ENCODE measurements around the gene HPSE2. TPM values are rescaled to one million over a fixed set of nuclear protein-coding genes. Genes with fewer than 3 reads are reported as not detected.

Gene HPSE2
- total RNA-seq, 1 experiment from 2014 or later, result not detected

GRCh38 chr10:98486421-98486820 is 749.2 kb downstream of the HPSE2 start:
- Mint-ChIP-seq H3K9me3 (ENCODE audit: unreplicated experiment) (peaks cover 9% of the 10 kb centered on the region), H3K4me1 (ENCODE audit: low read depth, unreplicated experiment) (no peaks in the 10 kb centered on the region), H3K36me3 (ENCODE audit: insufficient read depth, unreplicated experiment) (no peaks in the 10 kb centered on the region), H3K27ac (ENCODE audit: unreplicated experiment) (no peak overlapping the region), H3K27me3 (ENCODE audit: insufficient read depth, unreplicated experiment) (peaks cover 7% of the 10 kb centered on the region), H3K4me3 (ENCODE audit: unreplicated experiment) (no peak overlapping the region)
- H3K27me3 ChIP-seq (replicated peaks; ENCODE audit: control insufficient read depth, insufficient read depth, low read length), result no peaks in the 10 kb centered on the region
- no peaks in the 10 kb centered on the region; the same call in 1 of the 2 replicates for H3K9me3 ChIP-seq
- no peak overlapping the region for H3K4me3 ChIP-seq (ENCODE audit: low read depth, low read length)
- no peak for DNase-seq
- intact Hi-C loops (cut with micrococcal nuclease; ENCODE audit: unreplicated experiment), result no loop called here
- H3K36me3 ChIP-seq (ENCODE audit: control insufficient read depth, insufficient read depth, low read length), result no peaks in the 10 kb centered on the region
- no TSS peak for BruUV-seq (replicated peaks)
- no peaks in the 10 kb centered on the region for H3K4me1 ChIP-seq
- POLR2A ChIA-PET, result no interaction called here
- CTCF ChIA-PET, result no interaction called here
- no peak for TF ChIP-seq CTCF (IDR thresholded peaks at IDR 0.05; ENCODE audit: insufficient read depth in 1 of 2, low read depth in 1 of 2, low read length in 1 of 2, severe bottlenecking in 1 of 2, unreplicated experiment in 1 of 2)

- ChIA-PET POLR2A (no interaction called here), CTCF (interaction anchor here (0.7 kb wide), 1 partner anchor 19 kb away, joined by 3 read pairs; no protein-coding TSS in a partner anchor)
- BruUV-seq (replicated peaks), result no TSS peak
- Histone ChIP-seq H3K4me3 (ENCODE audit: low read depth, low read length) (no peak overlapping the region), H3K9me3 (no peaks in the 10 kb centered on the region; the same call in 1 of the 2 replicates), H3K4me1 (no peaks in the 10 kb centered on the region), H3K36me3 (ENCODE audit: control insufficient read depth, insufficient read depth, low read length) (no peaks in the 10 kb centered on the region), H3K27me3 (replicated peaks; ENCODE audit: control insufficient read depth, insufficient read depth, low read length) (no peaks in the 10 kb centered on the region)
- Mint-ChIP-seq H3K4me3 (ENCODE audit: unreplicated experiment) (no peak overlapping the region), H3K4me1 (ENCODE audit: low read depth, unreplicated experiment) (no peaks in the 10 kb centered on the region), H3K27me3 (ENCODE audit: insufficient read depth, unreplicated experiment) (peaks cover 7% of the 10 kb centered on the region), H3K27ac (ENCODE audit: unreplicated experiment) (no peak overlapping the region), H3K9me3 (ENCODE audit: unreplicated experiment) (peaks cover 9% of the 10 kb centered on the region), H3K36me3 (ENCODE audit: insufficient read depth, unreplicated experiment) (no peaks in the 10 kb centered on the region)
- no peak for DNase-seq
- TF ChIP-seq CTCF (IDR thresholded peaks at IDR 0.05; ENCODE audit: insufficient read depth in 1 of 2, low read depth in 1 of 2, low read length in 1 of 2, severe bottlenecking in 1 of 2, unreplicated experiment in 1 of 2), result no peak
- intact Hi-C loops (cut with micrococcal nuclease; ENCODE audit: unreplicated experiment), result no loop called here
Measured at GRCh38 chr10:98485959-98486358, 749.7 kb downstream of the HPSE2 start.

GRCh38 chr10:98483658-98484057 is 752.0 kb downstream of the HPSE2 start:
- Mint-ChIP-seq H3K4me1 (ENCODE audit: low read depth, unreplicated experiment) (no peaks in the 10 kb centered on the region), H3K27ac (ENCODE audit: unreplicated experiment) (no peak overlapping the region), H3K9me3 (ENCODE audit: unreplicated experiment) (peaks cover 9% of the 10 kb centered on the region), H3K4me3 (ENCODE audit: unreplicated experiment) (no peak overlapping the region), H3K36me3 (ENCODE audit: insufficient read depth, unreplicated experiment) (no peaks in the 10 kb centered on the region), H3K27me3 (ENCODE audit: insufficient read depth, unreplicated experiment) (peaks cover 7% of the 10 kb centered on the region)
- CTCF ChIA-PET, result no interaction called here
- intact Hi-C loops (cut with micrococcal nuclease; ENCODE audit: unreplicated experiment), result no loop called here
- Histone ChIP-seq H3K9me3 (no peaks in the 10 kb centered on the region; the same call in 1 of the 2 replicates), H3K4me1 (no peaks in the 10 kb centered on the region), H3K27me3 (replicated peaks; ENCODE audit: control insufficient read depth, insufficient read depth, low read length) (no peaks in the 10 kb centered on the region), H3K4me3 (ENCODE audit: low read depth, low read length) (no peak overlapping the region), H3K36me3 (ENCODE audit: control insufficient read depth, insufficient read depth, low read length) (no peaks in the 10 kb centered on the region)
- POLR2A ChIA-PET, result no interaction called here
- TF ChIP-seq CTCF (IDR thresholded peaks at IDR 0.05; ENCODE audit: insufficient read depth in 1 of 2, low read depth in 1 of 2, low read length in 1 of 2, severe bottlenecking in 1 of 2, unreplicated experiment in 1 of 2), result no peak
- no TSS peak for BruUV-seq (replicated peaks)
- no peak for DNase-seq

Data from Caco-2 (cell line).